Natural killer cell (primary cell): ENCODE results near the gene PDE11A. TPM values are rescaled to one million over a fixed set of nuclear protein-coding genes. Genes with fewer than 3 reads are reported as not detected.

Experiments used
- ATAC-seq, 3 donors: fragments of 150-1000 bp in 2 of 3; fragments of 200-7000 bp in 1 of 3; cut with Tn5 transposase; 1 replicate in 1 of 3; 2 replicates in 2 of 3; pipeline ENCODE4 v1.10.0; 2021; ENCODE audit warnings: mild to moderate bottlenecking in 2 of 3, moderate library complexity in 2 of 3
- DNase-seq, 2 donors: peaks; one replicate each; pipeline versions ENCODE4 v3.0.0 to v3.0.0-alpha.2; 2013 to 2021; ENCODE audit warnings: mixed read lengths in 1 of 2
- H3K27ac ChIP-seq: one replicate; pipeline ENCODE4 v1.5.1; 2013; ENCODE audit warnings: mild to moderate bottlenecking, low read length
- H3K27me3 ChIP-seq: one replicate; pipeline ENCODE4 v1.6.1; 2013; ENCODE audit warnings: low read length; ENCODE audit not compliant: control insufficient read depth, insufficient read depth
- H3K36me3 ChIP-seq: one replicate; pipeline ENCODE4 v1.6.1; 2013; ENCODE audit warnings: low read length; ENCODE audit not compliant: control insufficient read depth, insufficient read depth
- H3K4me1 ChIP-seq: one replicate; pipeline ENCODE4 v1.6.1; 2013; ENCODE audit warnings: low read length; ENCODE audit not compliant: control insufficient read depth, insufficient read depth
- H3K4me3 ChIP-seq: one replicate; pipeline ENCODE4 v1.5.1; 2013; ENCODE audit warnings: low read length
- H3K9me3 ChIP-seq: one replicate; pipeline ENCODE4 v1.6.1; 2013; ENCODE audit warnings: low read length; ENCODE audit not compliant: control insufficient read depth, insufficient read depth
- H3K27ac Mint-ChIP-seq, 2 donors: one replicate each; pipeline ENCODE4 v1.8.0; 2022; ENCODE audit warnings: mild to moderate bottlenecking in 2 of 2, mixed read lengths in 2 of 2, moderate library complexity in 1 of 2
- H3K27me3 Mint-ChIP-seq, 2 donors: one replicate each; pipeline ENCODE4 v1.8.0; 2022; ENCODE audit warnings: low read depth in 2 of 2, mixed read lengths in 2 of 2
- H3K36me3 Mint-ChIP-seq: one replicate; pipeline ENCODE4 v1.8.0; 2022; ENCODE audit warnings: mixed read lengths
- H3K4me1 Mint-ChIP-seq, 2 donors: one replicate each; pipeline ENCODE4 v1.8.0; 2022; ENCODE audit warnings: mixed read lengths in 2 of 2
- H3K4me3 Mint-ChIP-seq: one replicate; pipeline ENCODE4 v1.8.0; 2022; ENCODE audit warnings: mild to moderate bottlenecking, moderate library complexity, mixed read lengths
- H3K9me3 Mint-ChIP-seq, 2 donors: one replicate each; pipeline ENCODE4 v1.8.0; 2022; ENCODE audit warnings: mixed read lengths in 2 of 2
- WGBS: methylation state at CpG from one replicate; pipeline ENCODE4 v1.1.7; 2013; ENCODE audit warnings: missing lambda C conversion rate; ENCODE audit not compliant: insufficient coverage; 5-methylcytosine and 5-hydroxymethylcytosine counted together
- intact Hi-C: fragments of 100-400 bp; cut with micrococcal nuclease; formaldehyde crosslinking; loops from one replicate; pipeline ENCODE4 v1.14.2; 2022
- total RNA-seq, 4 donors: library from RNA; stranded (reverse); fragments of 120-200 nt in 1 of 4; gene quantifications; one replicate each; pipeline versions ENCODE4 v1.2.3 to v1.2.4, GENCODE V29; 2013 to 2022
- TF ChIP-seq, protein P1 (sequence below): fragments of 200-600 bp; IDR thresholded peaks from one replicate; pipeline ENCODE4 v1.8.0; 2022; ENCODE audit warnings: antibody characterized with exemption

PDE11A gene
- total RNA-seq, 3 donors from 2014 or later (not counting 1 experiment from before 2014, with no cell fraction given): not detected

DNA sequence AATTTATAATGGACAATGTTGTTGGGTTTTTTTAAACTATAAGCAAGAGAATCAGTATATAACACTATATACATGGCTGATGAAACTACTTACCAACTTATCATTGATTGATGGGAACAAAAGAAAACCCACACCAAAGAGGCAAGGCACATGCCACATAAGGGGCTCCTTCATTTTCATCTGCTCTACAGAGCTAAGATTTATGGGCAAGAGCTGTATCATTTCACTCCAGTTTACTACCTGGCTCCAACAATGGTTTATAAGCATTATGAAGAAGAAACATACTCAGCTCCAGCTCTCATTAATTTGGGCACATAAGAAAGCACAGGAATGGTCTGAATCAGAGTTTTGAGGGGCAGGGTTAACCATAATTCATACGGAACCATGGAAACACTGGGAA lies 396.8 kb downstream of the PDE11A start:
- Mint-ChIP-seq H3K4me3 (no peak overlapping the region), H3K27ac (no peak overlapping the region), H3K36me3 (no peaks in the 10 kb centered on the region), H3K4me1 (no peaks in the 10 kb centered on the region), H3K27me3 (peaks cover 13 to 23% of the 10 kb centered on the region in 2 donors), H3K9me3 (no peaks in the 10 kb centered on the region)
- H3K4me3 ChIP-seq: no peak overlapping the region
- H3K4me1 ChIP-seq: no peaks in the 10 kb centered on the region
- no peaks in the 10 kb centered on the region for H3K9me3 ChIP-seq
- H3K27ac ChIP-seq: no peak overlapping the region
- H3K27me3 ChIP-seq: no peaks in the 10 kb centered on the region
- no peak for DNase-seq
- no peak for ATAC-seq
- intact Hi-C loops: no loop called here
- WGBS: 83% methylated on average over 1 of the region's 1 CpG
- TF ChIP-seq, protein P1, sequence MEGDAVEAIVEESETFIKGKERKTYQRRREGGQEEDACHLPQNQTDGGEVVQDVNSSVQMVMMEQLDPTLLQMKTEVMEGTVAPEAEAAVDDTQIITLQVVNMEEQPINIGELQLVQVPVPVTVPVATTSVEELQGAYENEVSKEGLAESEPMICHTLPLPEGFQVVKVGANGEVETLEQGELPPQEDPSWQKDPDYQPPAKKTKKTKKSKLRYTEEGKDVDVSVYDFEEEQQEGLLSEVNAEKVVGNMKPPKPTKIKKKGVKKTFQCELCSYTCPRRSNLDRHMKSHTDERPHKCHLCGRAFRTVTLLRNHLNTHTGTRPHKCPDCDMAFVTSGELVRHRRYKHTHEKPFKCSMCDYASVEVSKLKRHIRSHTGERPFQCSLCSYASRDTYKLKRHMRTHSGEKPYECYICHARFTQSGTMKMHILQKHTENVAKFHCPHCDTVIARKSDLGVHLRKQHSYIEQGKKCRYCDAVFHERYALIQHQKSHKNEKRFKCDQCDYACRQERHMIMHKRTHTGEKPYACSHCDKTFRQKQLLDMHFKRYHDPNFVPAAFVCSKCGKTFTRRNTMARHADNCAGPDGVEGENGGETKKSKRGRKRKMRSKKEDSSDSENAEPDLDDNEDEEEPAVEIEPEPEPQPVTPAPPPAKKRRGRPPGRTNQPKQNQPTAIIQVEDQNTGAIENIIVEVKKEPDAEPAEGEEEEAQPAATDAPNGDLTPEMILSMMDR: no peak
- no peaks in the 10 kb centered on the region for H3K36me3 ChIP-seq

DNA sequence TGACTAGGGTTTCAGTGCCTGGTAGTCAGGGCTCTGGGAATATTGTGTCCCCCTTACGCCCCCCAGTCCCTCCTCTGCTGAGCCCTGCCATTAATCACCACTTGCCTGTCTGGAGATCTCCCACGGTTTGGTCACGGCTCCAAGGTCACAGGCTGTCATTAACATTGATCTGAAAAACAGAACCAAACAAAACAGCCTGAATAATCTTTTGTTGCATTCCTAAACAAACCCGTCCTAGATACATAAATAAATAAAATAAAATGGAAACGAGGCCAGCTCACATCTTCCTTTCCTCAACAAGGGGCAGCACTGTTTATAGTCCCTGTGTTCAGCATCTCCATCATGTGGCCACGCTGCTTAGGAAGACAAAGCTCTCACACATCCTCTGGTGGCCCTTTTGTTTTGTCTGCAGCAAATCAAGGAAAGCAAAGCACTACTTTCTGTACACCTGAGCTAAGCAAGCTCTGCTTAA lies 397.2 kb downstream of the PDE11A start:
- Histone ChIP-seq H3K4me1 (no peaks in the 10 kb centered on the region), H3K27me3 (no peaks in the 10 kb centered on the region), H3K36me3 (no peaks in the 10 kb centered on the region), H3K9me3 (no peaks in the 10 kb centered on the region), H3K4me3 (no peak overlapping the region), H3K27ac (no peak overlapping the region)
- Mint-ChIP-seq H3K27me3 (peaks cover 13 to 23% of the 10 kb centered on the region in 2 donors), H3K36me3 (no peaks in the 10 kb centered on the region), H3K9me3 (no peaks in the 10 kb centered on the region), H3K27ac (no peak overlapping the region), H3K4me3 (no peak overlapping the region), H3K4me1 (no peaks in the 10 kb centered on the region)
- DNase-seq: no peak
- intact Hi-C loops: no loop called here
- no peak for ATAC-seq
- TF ChIP-seq, protein P1: no peak
- 73% methylated on average over 6 of the region's 6 CpGs for WGBS

DNA sequence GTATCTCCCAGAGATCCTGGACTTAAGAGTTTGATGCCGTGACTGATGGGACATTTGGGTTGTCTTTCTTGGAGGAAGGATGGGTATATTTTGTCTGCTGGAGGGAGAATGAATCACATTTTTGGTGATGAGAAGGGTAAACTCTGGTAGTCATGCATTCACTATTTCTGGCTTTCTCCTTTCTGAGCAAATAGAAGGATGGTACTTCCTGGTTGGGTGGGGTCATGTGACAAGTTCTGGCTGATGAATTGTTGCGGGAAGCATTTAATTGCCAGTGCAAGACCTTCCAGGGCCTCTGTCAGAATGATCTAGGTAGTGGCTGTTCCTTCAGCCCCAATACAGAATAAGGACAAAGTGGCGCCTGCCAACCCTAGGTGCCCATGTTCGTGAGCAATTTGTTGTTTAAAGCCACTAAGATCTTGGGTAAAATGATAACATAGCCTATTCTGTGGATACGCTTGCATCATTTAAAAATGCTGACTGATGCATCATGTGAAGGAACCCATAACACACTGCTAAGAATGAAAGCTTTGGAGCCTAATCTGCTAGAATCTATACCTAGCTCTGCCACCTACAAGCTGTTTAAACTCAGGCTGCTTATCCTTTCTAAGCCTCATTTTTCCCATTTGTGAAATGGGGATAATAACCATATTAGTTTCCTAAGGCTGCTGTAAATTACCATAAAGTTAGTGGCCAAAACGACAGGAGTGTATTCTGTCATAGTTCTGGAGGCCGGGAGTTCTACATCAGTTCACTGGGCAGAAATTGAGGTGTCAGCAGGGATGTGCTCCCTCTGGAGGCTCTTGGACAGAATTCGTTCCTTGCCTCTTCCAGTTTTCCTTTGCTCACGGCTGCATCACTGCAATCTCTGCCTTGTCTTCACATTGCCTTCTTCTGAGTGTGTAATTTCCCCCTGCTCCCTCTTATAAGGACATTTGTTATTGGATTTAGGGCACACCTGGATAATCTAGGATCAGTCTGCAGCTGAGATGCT lies 398.7 kb downstream of the PDE11A start:
- no peaks in the 10 kb centered on the region for H3K4me1 ChIP-seq
- no peaks in the 10 kb centered on the region for H3K36me3 ChIP-seq
- WGBS: 80% methylated on average over 9 of the region's 9 CpGs
- intact Hi-C loops: no loop called here
- Mint-ChIP-seq H3K27ac (no peak overlapping the region), H3K9me3 (no peaks in the 10 kb centered on the region), H3K36me3 (no peaks in the 10 kb centered on the region), H3K4me1 (no peaks in the 10 kb centered on the region), H3K4me3 (no peak overlapping the region), H3K27me3 (peaks cover 13 to 30% of the 10 kb centered on the region in 2 donors)
- ATAC-seq (no peak), DNase-seq (no peak)
- no peak overlapping the region for H3K4me3 ChIP-seq
- no peaks in the 10 kb centered on the region for H3K9me3 ChIP-seq
- no peaks in the 10 kb centered on the region for H3K27me3 ChIP-seq
- TF ChIP-seq, protein P1: no peak
- no peak overlapping the region for H3K27ac ChIP-seq
